Calu3 (cell line): ENCODE data around the gene CCHCR1. TPM values are rescaled to one million over a fixed set of nuclear protein-coding genes. Genes with fewer than 3 reads are reported as not detected.

Experiments
- BruUV-seq: library from RNA; stranded (reverse); fragments of 400-500 nt; replicated peaks from 2 replicates; lab custom pipeline; 2021; lab: Mats Ljungman, UMichigan
- CTCF ChIA-PET: fragments of 300-600 bp; sonication (Branson Sonifier 250); formaldehyde crosslinking; loops from one replicate; lab custom pipeline; 2022; ENCODE audit warnings: antibody characterized with exemption; lab: Charles Lee
- DNase-seq: peaks from one replicate; pipeline ENCODE4 v3.0.0; 2022
- H3K27ac Mint-ChIP-seq: one replicate; pipeline ENCODE4 v1.8.0; 2022; ENCODE audit warnings: mixed read lengths; ENCODE audit not compliant: unreplicated experiment
- H3K27me3 Mint-ChIP-seq: one replicate; pipeline ENCODE4 v1.8.0; 2022; ENCODE audit warnings: mixed read lengths; ENCODE audit not compliant: unreplicated experiment
- H3K36me3 Mint-ChIP-seq: one replicate; pipeline ENCODE4 v1.8.0; 2022; ENCODE audit warnings: mild to moderate bottlenecking, moderate library complexity, mixed read lengths; ENCODE audit not compliant: insufficient read depth, unreplicated experiment
- H3K4me1 Mint-ChIP-seq: one replicate; pipeline ENCODE4 v1.8.0; 2022; ENCODE audit warnings: mild to moderate bottlenecking, low read depth, mixed read lengths; ENCODE audit not compliant: unreplicated experiment
- H3K4me3 Mint-ChIP-seq: one replicate; pipeline ENCODE4 v1.8.0; 2022; ENCODE audit warnings: mild to moderate bottlenecking, low read depth, moderate library complexity, mixed read lengths; ENCODE audit not compliant: unreplicated experiment
- H3K9me3 Mint-ChIP-seq: one replicate; pipeline ENCODE4 v1.8.0; 2022; ENCODE audit warnings: low read depth, mixed read lengths; ENCODE audit not compliant: unreplicated experiment
- intact Hi-C: fragments of 100-400 bp; cut with micrococcal nuclease; formaldehyde crosslinking; loops from one replicate; pipeline ENCODE4 v1.10.0; 2022; ENCODE audit not compliant: unreplicated experiment
- total RNA-seq: library from RNA; stranded (reverse); gene quantifications from 2 replicates; pipeline ENCODE4 v1.2.3, GENCODE V29; 2022
- TF ChIP-seq, protein P1 (sequence below): fragments of 200-600 bp; IDR thresholded peaks from one replicate; pipeline ENCODE4 v1.8.0; 2022; ENCODE audit warnings: antibody characterized with exemption; ENCODE audit not compliant: unreplicated experiment

Gene CCHCR1
- total RNA-seq, 1 experiment from 2014 or later = 105 TPM

DNA sequence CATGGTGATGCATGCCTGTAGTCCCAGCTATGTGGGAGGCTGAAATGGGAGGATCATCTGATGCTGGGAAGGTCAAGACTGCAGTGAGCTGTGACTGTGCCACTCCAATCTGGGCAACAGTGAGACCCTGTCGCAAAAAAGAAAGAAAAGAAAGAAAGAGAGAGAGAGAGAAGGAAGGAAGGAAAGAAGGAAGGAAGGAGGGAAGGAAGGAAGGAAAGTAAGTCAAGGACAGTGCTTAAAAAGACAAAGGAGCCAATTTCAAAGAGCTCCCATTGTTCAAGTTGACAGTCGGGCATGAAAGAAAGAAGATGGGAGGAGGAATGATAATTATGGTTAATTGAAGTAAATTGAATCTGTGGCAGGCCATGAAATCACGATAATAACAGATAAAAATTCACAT, 61.4 kb downstream of the CCHCR1 start:
- H3K9me3 Mint-ChIP-seq = no peaks in the 10 kb centered on the region
- BruUV-seq = no TSS peak
- no peak overlapping the region for H3K4me3 Mint-ChIP-seq
- no peaks in the 10 kb centered on the region for H3K27me3 Mint-ChIP-seq
- H3K36me3 Mint-ChIP-seq = no peaks in the 10 kb centered on the region
- TF ChIP-seq, protein P1, sequence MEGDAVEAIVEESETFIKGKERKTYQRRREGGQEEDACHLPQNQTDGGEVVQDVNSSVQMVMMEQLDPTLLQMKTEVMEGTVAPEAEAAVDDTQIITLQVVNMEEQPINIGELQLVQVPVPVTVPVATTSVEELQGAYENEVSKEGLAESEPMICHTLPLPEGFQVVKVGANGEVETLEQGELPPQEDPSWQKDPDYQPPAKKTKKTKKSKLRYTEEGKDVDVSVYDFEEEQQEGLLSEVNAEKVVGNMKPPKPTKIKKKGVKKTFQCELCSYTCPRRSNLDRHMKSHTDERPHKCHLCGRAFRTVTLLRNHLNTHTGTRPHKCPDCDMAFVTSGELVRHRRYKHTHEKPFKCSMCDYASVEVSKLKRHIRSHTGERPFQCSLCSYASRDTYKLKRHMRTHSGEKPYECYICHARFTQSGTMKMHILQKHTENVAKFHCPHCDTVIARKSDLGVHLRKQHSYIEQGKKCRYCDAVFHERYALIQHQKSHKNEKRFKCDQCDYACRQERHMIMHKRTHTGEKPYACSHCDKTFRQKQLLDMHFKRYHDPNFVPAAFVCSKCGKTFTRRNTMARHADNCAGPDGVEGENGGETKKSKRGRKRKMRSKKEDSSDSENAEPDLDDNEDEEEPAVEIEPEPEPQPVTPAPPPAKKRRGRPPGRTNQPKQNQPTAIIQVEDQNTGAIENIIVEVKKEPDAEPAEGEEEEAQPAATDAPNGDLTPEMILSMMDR = no peak
- peaks cover 27% of the 10 kb centered on the region for H3K4me1 Mint-ChIP-seq
- CTCF ChIA-PET = interaction anchor here (1.1 kb wide), 2 partner anchors 9 to 11 kb away, joined by 3 to 4 read pairs; no protein-coding TSS in a partner anchor
- intact Hi-C loops = no loop called here
- H3K27ac Mint-ChIP-seq = no peak overlapping the region
- no peak for DNase-seq

- H3K4me1 Mint-ChIP-seq = peaks cover 36% of the 10 kb centered on the region
- peak; percentile 53 for DNase-seq
- H3K27me3 Mint-ChIP-seq = no peaks in the 10 kb centered on the region
- no peaks in the 10 kb centered on the region for H3K36me3 Mint-ChIP-seq
- TF ChIP-seq, protein P1 = no peak
- H3K4me3 Mint-ChIP-seq = no peak overlapping the region
- BruUV-seq = no TSS peak
- intact Hi-C loops = no loop called here
- H3K9me3 Mint-ChIP-seq = no peaks in the 10 kb centered on the region
- H3K27ac Mint-ChIP-seq = no peak overlapping the region
- CTCF ChIA-PET = interaction anchor here (1.2 to 4.3 kb wide), 6 partner anchors 9 to 181 kb away, joined by 3 to 22 read pairs (median 8); partner anchors contain the start of genes PSORS1C1 and VARS2
Observed at GRCh38 chr6:31094389-31094881, 63.2 kb downstream of the CCHCR1 start.

GRCh38 chr6:31092769-31093505, 64.7 kb downstream of the CCHCR1 start:
- intact Hi-C loops = no loop called here
- no TSS peak for BruUV-seq

More at GRCh38 chr6:31092769-31093505, 64.7 kb downstream of the CCHCR1 start:
- Mint-ChIP-seq H3K27me3 (no peaks in the 10 kb centered on the region), H3K9me3 (no peaks in the 10 kb centered on the region), H3K4me3 (no peak overlapping the region), H3K36me3 (no peaks in the 10 kb centered on the region), H3K4me1 (peaks cover 36% of the 10 kb centered on the region), H3K27ac (no peak overlapping the region)
- DNase-seq = no peak
- TF ChIP-seq, protein P1 = no peak
- CTCF ChIA-PET = interaction anchor here (0.7 to 4.3 kb wide), 9 partner anchors 10 to 210 kb away, joined by 3 to 22 read pairs (median 7); partner anchors contain the start of genes PSORS1C1 and VARS2

Other genes with a start within 250 kb of the CCHCR1 start
- 70.5 and 80.0 TPM in 2 replicates for gene GTF2H4, start 249.6 kb downstream of the CCHCR1 start, total RNA-seq
- 33.0 and 34.2 TPM in 2 replicates for gene VARS2, start 243.6 kb downstream of the CCHCR1 start, total RNA-seq
- 184 and 246 TPM in 2 replicates for gene SFTA2, start 225.6 kb downstream of the CCHCR1 start, total RNA-seq
- 0.07 and 0.15 TPM in 2 replicates for gene MUCL3, start 216.8 kb downstream of the CCHCR1 start, total RNA-seq
- not detected in 2 replicates for gene MUC21, start 174.1 kb downstream of the CCHCR1 start, total RNA-seq
- not detected in 2 replicates for gene MUC22, start 147.3 kb downstream of the CCHCR1 start, total RNA-seq
- not detected in 2 replicates for gene C6orf15, start 45.2 kb downstream of the CCHCR1 start, total RNA-seq
- 9.4 and 11.0 TPM in 2 replicates for gene PSORS1C1, start 43.0 kb downstream of the CCHCR1 start, total RNA-seq
- gene CDSN, start 37.4 kb downstream of the CCHCR1 start, total RNA-seq = 0.35 and 0.42 TPM in 2 replicates
- gene PSORS1C2, start 18.7 kb downstream of the CCHCR1 start, total RNA-seq = not detected in 2 replicates
- gene TCF19, start 787 bp upstream of the CCHCR1 start, total RNA-seq = 43.2 and 49.5 TPM in 2 replicates
- 25.7 and 32.7 TPM in 2 replicates for gene POU5F1, start 12.9 kb upstream of the CCHCR1 start, total RNA-seq
- gene HLA-C, start 114.3 kb upstream of the CCHCR1 start, total RNA-seq = 652 and 1,216 TPM in 2 replicates
- gene HLA-B, start 199.4 kb upstream of the CCHCR1 start, total RNA-seq = 1,078 and 2,594 TPM in 2 replicates
- gene MICA, start 245.8 kb upstream of the CCHCR1 start, total RNA-seq = 70.2 and 77.1 TPM in 2 replicates